SK-N-SH (cell line): Measurements from ENCODE around the gene TRPV6. TPM values are rescaled to one million over a fixed set of nuclear protein-coding genes. Genes with fewer than 3 reads are reported as not detected.

Experiments
- CTCF ChIA-PET: fragments of 300-600, 350-600 bp; formaldehyde crosslinking; extraction: SDS; loops from one replicate; lab custom pipeline; 2021; lab: Yijun Ruan, JAX
- POLR2A ChIA-PET: fragments of 350-600 bp; sonication (Branson Sonifier 250); formaldehyde crosslinking; extraction: SDS; loops from one replicate; lab custom pipeline; 2020; ENCODE audit warnings: antibody characterized with exemption, inconsistent platforms; lab: Yijun Ruan, JAX
- DNase-seq: peaks from one replicate; pipeline ENCODE4 v3.0.0; 2012
- H2AFZ ChIP-seq: fragments of 200-600 bp; sonication (generic); 2 replicates; pipeline ENCODE4 v1.8.1; 2016; ENCODE audit warnings: antibody characterized with exemption, mild to moderate bottlenecking, low read depth
- H3F3A ChIP-seq: fragments of 200-600 bp; sonication (generic); replicated peaks from 2 replicates; pipeline ENCODE3; 2016; ENCODE audit warnings: antibody characterized with exemption, mild to moderate bottlenecking; ENCODE audit not compliant: insufficient read depth
- H3K27ac ChIP-seq, 2 experiments: fragments of 200-500 bp in 1 of 2; fragments of 200-600 bp in 1 of 2; sonication (Bioruptor generic) in 1 of 2; sonication (generic), shearing (Covaris generic) in 1 of 2; 2 replicates each; pipeline versions ENCODE4 v1.5.1 to v1.6.1; 2014 to 2016; ENCODE audit warnings: low read depth in 2 of 2, inconsistent platforms in 1 of 2, low read length in 1 of 2, mild to moderate bottlenecking in 1 of 2, mixed read lengths in 1 of 2
- H3K27me3 ChIP-seq: fragments of 200-600 bp; sonication (generic), shearing (Covaris generic); 2 replicates; pipeline ENCODE4 v1.6.1; 2016; ENCODE audit warnings: mixed run types; ENCODE audit not compliant: insufficient read depth
- H3K36me3 ChIP-seq, 2 experiments: fragments of 200-500 bp in 1 of 2; fragments of 200-600 bp in 1 of 2; sonication (Bioruptor generic) in 1 of 2; sonication (generic) in 1 of 2; replicated peaks in 1 of 2; 2 replicates each; pipeline versions ENCODE3 to v1.5.1; 2014 to 2016; ENCODE audit warnings: low read length in 1 of 2, mild to moderate bottlenecking in 1 of 2; ENCODE audit not compliant: insufficient read depth in 2 of 2, control insufficient read depth in 1 of 2
- H3K4me1 ChIP-seq, 2 experiments: fragments of 200-500 bp in 1 of 2; fragments of 200-600 bp in 1 of 2; sonication (Bioruptor generic) in 1 of 2; sonication (generic), shearing (Covaris generic) in 1 of 2; 2 replicates each; pipeline versions ENCODE4 v1.5.1 to v1.6.1; 2014 to 2016; ENCODE audit warnings: low read depth in 1 of 2, low read length in 1 of 2, mixed run types in 1 of 2; ENCODE audit not compliant: insufficient read depth in 2 of 2, control insufficient read depth in 1 of 2
- H3K4me2 ChIP-seq: fragments of 200-600 bp; sonication (generic), shearing (Covaris generic); 2 replicates; pipeline ENCODE4 v1.6.1; 2017; ENCODE audit warnings: mixed run types
- H3K4me3 ChIP-seq, 2 experiments: fragments of 200-500 bp in 1 of 2; fragments of 200-600 bp in 1 of 2; sonication (Bioruptor generic) in 1 of 2; sonication (generic), shearing (Covaris generic) in 1 of 2; 2 replicates each; pipeline versions ENCODE4 v1.5.1 to v1.8.1; 2014 to 2016; ENCODE audit warnings: low read depth in 2 of 2, inconsistent platforms in 1 of 2, low read length in 1 of 2, mild to moderate bottlenecking in 1 of 2, mixed read lengths in 1 of 2, moderate library complexity in 1 of 2
- H3K79me2 ChIP-seq: fragments of 200-600 bp; sonication (generic); 2 replicates; pipeline ENCODE4 v1.8.1; 2017; ENCODE audit warnings: mild to moderate bottlenecking; ENCODE audit not compliant: insufficient read depth
- H3K9ac ChIP-seq: fragments of 200-600 bp; sonication (generic); 2 replicates; pipeline ENCODE4 v1.6.1; 2017; ENCODE audit warnings: mixed run types
- H3K9me2 ChIP-seq: fragments of 200-600 bp; sonication (generic); 2 replicates; pipeline ENCODE4 v1.6.1; 2017; ENCODE audit warnings: mixed run types
- H3K9me3 ChIP-seq: fragments of 200-600 bp; sonication (generic); 2 replicates; pipeline ENCODE4 v1.6.1; 2017; ENCODE audit warnings: mixed run types, mild to moderate bottlenecking, moderate library complexity
- H4K20me1 ChIP-seq: fragments of 200-600 bp; sonication (generic); 2 replicates; pipeline ENCODE4 v1.6.1; 2017; ENCODE audit warnings: mild to moderate bottlenecking, mixed run types; ENCODE audit not compliant: insufficient read depth
- CHD2 ChIP-seq: fragments of 150-350 bp; IDR thresholded peaks from 2 replicates; pipeline ENCODE4 v1.6.1; 2018; ENCODE audit warnings: low read length; ENCODE audit not compliant: partially characterized antibody
- FOSL2 ChIP-seq: IDR thresholded peaks from 2 replicates; pipeline ENCODE4 v1.4.0; 2012; ENCODE audit warnings: low read depth, mild to moderate bottlenecking, moderate library complexity, borderline replicate concordance
- GABPA ChIP-seq: IDR thresholded peaks from 2 replicates; pipeline ENCODE4 v1.4.0; 2012; ENCODE audit warnings: low read depth, mild to moderate bottlenecking
- JUND ChIP-seq: IDR thresholded peaks from 2 replicates; pipeline ENCODE4 v1.4.0; 2012
- NRF1 ChIP-seq: IDR thresholded peaks from 2 replicates; pipeline ENCODE4 v1.6.1; 2012; ENCODE audit warnings: low read depth, mild to moderate bottlenecking, low read length
- RAD21 ChIP-seq: IDR thresholded peaks from 2 replicates; pipeline ENCODE4 v1.6.1; 2012; ENCODE audit warnings: mild to moderate bottlenecking, low read length
- RCOR1 ChIP-seq: fragments of 150-350 bp; IDR thresholded peaks from 2 replicates; pipeline ENCODE4 v1.6.1; 2017; ENCODE audit warnings: antibody characterized with exemption, low read length
- RXRA ChIP-seq: IDR thresholded peaks from 2 replicates; pipeline ENCODE4 v1.4.0; 2012; ENCODE audit warnings: low read depth, mild to moderate bottlenecking, borderline replicate concordance
- SIN3A ChIP-seq: IDR thresholded peaks from 2 replicates; pipeline ENCODE4 v1.6.1; 2012; ENCODE audit warnings: low read depth, mild to moderate bottlenecking, low read length, moderate library complexity, borderline replicate concordance
- TCF12 ChIP-seq: IDR thresholded peaks from 2 replicates; pipeline ENCODE4 v1.4.0; 2012
- WGBS: methylation state at CpG from one replicate; pipeline ENCODE4 v1.1.6; 2017; ENCODE audit warnings: low lambda C conversion rate; 5-methylcytosine and 5-hydroxymethylcytosine counted together
- polyA plus RNA-seq, 3 experiments: library from polyadenylated mRNA; depleted of rRNA; stranded (reverse); fragments of >200 nt; gene quantifications; 2 replicates each; pipeline ENCODE4 v1.2.3, GENCODE V29; 2012
- TF ChIP-seq, protein P1 (sequence below): IDR thresholded peaks from 2 replicates; pipeline ENCODE4 v1.6.1; 2012; ENCODE audit warnings: mild to moderate bottlenecking, low read depth, low read length, moderate library complexity
- TF ChIP-seq, protein P2 (sequence below): fragments of 200-600 bp; sonication (generic); IDR thresholded peaks from 2 replicates; pipeline ENCODE4 v1.6.1; 2017; ENCODE audit warnings: antibody characterized with exemption, mild to moderate bottlenecking, moderate library complexity
- TF ChIP-seq, protein P3 (sequence below): IDR thresholded peaks from 2 replicates; pipeline ENCODE4 v1.4.0; 2012; ENCODE audit warnings: low read depth
- TF ChIP-seq, protein P4 (sequence below): IDR thresholded peaks from 2 replicates; pipeline ENCODE4 v1.4.0; 2012; ENCODE audit warnings: low read depth, borderline replicate concordance

The TRPV6 gene
- polyA plus RNA-seq, 1 of the 3 experiments (the other 2 are of a cell fraction) = not detected

DNA sequence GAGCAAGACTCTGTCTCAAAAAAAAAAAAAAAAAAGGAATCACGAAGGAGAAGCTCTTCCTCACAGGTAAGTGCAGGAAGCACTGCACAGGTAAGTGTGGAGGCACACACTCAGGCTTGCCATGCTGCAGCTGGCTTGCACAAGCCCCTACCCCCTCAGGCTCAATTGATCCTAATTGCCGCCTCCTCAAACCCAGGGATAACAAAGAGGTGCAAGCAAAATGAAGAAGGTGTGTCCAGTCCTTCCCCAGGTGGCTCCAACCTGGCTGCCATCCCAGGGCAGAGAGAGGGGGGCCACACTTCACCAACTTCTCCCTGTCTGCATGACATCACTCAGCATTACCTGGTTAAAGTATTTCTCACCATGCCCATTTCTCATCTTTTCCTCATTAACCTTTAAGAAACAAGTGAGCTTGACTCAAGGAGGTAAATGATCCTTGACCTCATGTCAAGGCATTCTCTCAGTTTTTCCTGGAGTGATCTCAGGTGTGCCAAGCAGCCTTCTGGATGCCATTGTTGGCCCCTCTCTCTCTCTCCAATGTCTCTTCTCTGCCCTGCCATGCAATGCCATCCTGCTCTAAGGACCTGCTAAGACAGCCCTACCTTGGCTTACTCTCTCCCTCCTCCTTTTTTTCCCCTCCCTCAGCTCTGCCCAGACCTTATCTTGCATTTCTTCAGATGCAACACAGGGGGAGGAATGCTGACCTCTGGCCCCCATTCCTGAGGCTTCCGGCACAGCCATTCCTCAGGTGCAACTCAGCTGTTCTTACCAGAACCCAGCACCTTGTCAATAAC lies 13.0 kb upstream of the TRPV6 start:
- Histone ChIP-seq H3K4me1 (no peaks in the 10 kb centered on the region), H4K20me1 (no peaks in the 10 kb centered on the region), H3K79me2 (no peaks in the 10 kb centered on the region), H3K9me2 (no peaks in the 10 kb centered on the region), H3K27me3 (peaks cover 43% of the 10 kb centered on the region), H3K9me3 (no peaks in the 10 kb centered on the region), H2AFZ (no peak overlapping the region), H3K4me2 (no peak overlapping the region), H3K9ac (no peak overlapping the region), H3K4me3 (no peak overlapping the region), H3F3A (no peaks in the 10 kb centered on the region), H3K27ac (no peak overlapping the region), H3K36me3 (no peaks in the 10 kb centered on the region)
- CTCF ChIA-PET = interaction anchor here (0.7 to 3.3 kb wide), 3 partner anchors 18 to 294 kb away, joined by 4 to 17 read pairs (median 4); no protein-coding TSS in a partner anchor
- no peak for DNase-seq
- TF ChIP-seq RXRA (no peak), TCF12 (no peak), GABPA (no peak), JUND (no peak), FOSL2 (no peak), CHD2 (no peak), RAD21 (no peak), RCOR1 (no peak), NRF1 (no peak), SIN3A (no peak)
- TF ChIP-seq, protein P1, sequence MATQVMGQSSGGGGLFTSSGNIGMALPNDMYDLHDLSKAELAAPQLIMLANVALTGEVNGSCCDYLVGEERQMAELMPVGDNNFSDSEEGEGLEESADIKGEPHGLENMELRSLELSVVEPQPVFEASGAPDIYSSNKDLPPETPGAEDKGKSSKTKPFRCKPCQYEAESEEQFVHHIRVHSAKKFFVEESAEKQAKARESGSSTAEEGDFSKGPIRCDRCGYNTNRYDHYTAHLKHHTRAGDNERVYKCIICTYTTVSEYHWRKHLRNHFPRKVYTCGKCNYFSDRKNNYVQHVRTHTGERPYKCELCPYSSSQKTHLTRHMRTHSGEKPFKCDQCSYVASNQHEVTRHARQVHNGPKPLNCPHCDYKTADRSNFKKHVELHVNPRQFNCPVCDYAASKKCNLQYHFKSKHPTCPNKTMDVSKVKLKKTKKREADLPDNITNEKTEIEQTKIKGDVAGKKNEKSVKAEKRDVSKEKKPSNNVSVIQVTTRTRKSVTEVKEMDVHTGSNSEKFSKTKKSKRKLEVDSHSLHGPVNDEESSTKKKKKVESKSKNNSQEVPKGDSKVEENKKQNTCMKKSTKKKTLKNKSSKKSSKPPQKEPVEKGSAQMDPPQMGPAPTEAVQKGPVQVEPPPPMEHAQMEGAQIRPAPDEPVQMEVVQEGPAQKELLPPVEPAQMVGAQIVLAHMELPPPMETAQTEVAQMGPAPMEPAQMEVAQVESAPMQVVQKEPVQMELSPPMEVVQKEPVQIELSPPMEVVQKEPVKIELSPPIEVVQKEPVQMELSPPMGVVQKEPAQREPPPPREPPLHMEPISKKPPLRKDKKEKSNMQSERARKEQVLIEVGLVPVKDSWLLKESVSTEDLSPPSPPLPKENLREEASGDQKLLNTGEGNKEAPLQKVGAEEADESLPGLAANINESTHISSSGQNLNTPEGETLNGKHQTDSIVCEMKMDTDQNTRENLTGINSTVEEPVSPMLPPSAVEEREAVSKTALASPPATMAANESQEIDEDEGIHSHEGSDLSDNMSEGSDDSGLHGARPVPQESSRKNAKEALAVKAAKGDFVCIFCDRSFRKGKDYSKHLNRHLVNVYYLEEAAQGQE = no peak
- TF ChIP-seq, protein P2, sequence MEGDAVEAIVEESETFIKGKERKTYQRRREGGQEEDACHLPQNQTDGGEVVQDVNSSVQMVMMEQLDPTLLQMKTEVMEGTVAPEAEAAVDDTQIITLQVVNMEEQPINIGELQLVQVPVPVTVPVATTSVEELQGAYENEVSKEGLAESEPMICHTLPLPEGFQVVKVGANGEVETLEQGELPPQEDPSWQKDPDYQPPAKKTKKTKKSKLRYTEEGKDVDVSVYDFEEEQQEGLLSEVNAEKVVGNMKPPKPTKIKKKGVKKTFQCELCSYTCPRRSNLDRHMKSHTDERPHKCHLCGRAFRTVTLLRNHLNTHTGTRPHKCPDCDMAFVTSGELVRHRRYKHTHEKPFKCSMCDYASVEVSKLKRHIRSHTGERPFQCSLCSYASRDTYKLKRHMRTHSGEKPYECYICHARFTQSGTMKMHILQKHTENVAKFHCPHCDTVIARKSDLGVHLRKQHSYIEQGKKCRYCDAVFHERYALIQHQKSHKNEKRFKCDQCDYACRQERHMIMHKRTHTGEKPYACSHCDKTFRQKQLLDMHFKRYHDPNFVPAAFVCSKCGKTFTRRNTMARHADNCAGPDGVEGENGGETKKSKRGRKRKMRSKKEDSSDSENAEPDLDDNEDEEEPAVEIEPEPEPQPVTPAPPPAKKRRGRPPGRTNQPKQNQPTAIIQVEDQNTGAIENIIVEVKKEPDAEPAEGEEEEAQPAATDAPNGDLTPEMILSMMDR = no peak
- TF ChIP-seq, protein P3, sequence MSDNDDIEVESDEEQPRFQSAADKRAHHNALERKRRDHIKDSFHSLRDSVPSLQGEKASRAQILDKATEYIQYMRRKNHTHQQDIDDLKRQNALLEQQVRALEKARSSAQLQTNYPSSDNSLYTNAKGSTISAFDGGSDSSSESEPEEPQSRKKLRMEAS = no peak
- TF ChIP-seq, protein P4, sequence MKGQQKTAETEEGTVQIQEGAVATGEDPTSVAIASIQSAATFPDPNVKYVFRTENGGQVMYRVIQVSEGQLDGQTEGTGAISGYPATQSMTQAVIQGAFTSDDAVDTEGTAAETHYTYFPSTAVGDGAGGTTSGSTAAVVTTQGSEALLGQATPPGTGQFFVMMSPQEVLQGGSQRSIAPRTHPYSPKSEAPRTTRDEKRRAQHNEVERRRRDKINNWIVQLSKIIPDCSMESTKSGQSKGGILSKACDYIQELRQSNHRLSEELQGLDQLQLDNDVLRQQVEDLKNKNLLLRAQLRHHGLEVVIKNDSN = no peak
- POLR2A ChIA-PET = no interaction called here
- WGBS = 28% methylated on average over 3 of the region's 3 CpGs
